Inflammatory macrophage (primary cell): ENCODE data around the gene PRDX1.
"Not testable (repeated sequence)": the region's sequence is repeated elsewhere in the genome, so short reads cannot be mapped to it uniquely, and the experiment has no call there.

Source experiments
- DNase-seq, 2 donors: peaks; one replicate each; pipeline ENCODE4 v3.0.0-alpha.2; 2020 to 2022

Gene PRDX1

DNA sequence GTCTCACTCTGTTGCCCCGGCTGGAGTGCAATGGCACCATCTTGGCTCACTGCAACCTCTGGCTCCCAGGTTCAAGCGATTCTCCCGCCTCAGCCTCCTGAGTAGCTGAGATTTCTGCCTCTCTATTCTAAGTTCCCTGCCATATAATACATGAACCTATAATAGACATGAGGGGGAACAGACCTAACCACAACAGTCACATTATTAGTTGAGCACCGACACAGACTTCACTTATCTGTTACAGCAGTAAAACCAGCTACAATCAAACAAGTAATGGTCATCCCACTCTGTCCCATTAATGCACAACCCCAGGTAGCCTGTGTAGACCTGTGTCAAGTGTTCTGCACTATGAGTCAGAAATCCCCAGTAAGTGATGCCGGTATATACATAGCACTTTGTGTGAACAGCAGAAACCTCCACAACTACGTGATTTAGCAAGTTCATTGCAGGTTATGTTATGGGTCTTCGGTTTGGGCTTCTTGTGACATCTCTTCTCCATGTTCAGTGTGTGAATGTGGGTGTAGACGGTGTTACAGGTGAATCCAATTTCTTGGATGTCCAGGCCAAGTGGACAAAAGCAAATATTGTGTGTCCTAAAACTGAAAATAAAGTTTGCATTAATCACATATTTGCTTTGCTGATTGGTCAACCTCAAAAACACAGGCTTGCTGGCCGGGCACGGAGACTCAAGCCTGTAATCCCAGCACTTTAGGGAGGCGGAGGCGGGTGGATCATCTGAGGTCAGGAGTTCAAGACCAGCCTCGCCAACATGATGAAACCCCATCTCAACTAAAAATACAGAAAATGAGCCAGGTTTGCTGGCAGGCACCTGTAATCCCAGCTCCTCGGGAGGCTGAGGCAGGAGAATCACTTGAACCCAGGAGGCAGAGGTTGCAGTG, 18.0 kb downstream of the PRDX1 start:
- no peak for DNase-seq

DNA sequence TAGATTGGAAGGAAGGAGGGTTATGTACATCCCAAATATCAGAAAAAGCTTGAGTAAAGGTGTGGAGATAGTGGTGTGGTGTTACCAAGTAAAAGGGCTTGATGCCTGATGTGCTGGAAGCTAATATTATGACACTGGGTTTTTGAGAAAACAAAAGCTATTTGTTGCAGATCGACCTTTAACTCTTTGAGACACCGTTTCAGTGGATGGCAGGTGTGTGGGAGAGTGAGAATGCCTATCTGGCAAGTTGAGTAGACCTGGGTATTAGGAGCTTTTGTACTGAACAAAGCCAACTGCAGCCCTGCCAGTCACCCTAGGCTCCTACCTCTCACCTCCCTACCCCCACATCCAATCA, 20.2 kb downstream of the PRDX1 start:
- DNase-seq: no peak

DNA sequence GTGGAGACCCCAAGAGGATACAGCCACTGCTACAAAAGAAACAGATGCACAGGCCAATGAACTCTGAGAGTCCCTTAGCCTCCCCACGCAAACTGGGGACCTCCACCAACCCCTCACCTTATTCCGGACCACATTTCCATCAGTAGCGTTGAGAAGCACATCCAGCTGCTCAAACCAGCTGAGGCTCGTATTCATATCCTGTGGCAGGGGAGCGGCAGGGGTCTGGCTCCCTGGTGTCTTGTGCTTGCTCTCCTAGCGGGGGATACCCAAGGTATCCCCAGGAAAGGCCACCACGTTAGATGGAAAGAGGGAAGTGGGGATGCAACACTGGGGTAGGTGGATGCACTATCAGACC, 22.3 kb downstream of the PRDX1 start:
- no peak for DNase-seq

DNA sequence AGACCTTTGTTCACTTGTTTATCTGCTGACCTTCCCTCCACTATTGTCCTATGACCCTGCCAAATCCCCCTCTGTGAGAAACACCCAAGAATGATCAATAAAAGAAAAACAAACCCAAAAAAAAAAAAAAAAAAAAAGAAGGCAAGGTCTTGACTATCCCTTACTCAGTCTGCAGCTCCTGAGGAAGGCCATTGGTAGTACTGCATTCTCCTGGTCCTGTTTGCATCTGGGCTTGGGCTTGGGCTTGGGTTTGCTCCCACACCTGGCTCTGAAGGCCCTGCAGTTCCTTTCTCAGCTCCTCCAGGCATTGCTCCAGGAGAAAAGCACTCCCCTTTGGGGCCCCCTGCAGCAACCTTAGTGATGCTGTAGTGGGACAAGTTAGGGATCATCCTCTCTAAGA, 23.4 kb downstream of the PRDX1 start:
- no peak for DNase-seq

DNA sequence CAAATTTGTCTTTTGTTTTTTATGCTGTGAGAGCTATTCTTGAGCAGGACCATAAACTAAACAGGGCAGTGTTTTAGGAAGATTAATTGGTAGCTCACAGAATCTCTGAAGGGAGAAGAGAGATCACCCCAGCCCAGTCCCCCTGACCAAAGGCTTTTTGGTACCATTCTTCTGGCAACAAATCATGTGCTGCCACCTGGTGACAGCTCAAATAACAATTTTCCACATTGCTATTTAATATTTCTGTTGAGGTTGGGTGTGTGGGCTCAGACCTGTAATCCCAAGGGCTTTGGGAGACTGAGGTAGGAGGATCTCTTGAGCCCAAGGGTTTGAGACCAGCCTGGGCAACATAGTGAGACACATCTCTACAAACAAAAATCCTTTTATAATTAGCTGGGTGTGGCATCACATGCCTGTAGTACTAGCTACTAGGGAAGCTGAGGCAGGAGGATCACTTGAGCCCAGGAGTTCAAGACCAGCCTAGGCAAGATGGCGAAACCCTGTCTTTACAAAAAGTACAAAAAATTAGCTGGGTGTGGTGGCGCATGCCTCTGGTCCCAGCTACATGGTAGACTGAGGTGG, 28.5 kb downstream of the PRDX1 start:
- peak; percentile 63 to 73 for DNase-seq

DNA sequence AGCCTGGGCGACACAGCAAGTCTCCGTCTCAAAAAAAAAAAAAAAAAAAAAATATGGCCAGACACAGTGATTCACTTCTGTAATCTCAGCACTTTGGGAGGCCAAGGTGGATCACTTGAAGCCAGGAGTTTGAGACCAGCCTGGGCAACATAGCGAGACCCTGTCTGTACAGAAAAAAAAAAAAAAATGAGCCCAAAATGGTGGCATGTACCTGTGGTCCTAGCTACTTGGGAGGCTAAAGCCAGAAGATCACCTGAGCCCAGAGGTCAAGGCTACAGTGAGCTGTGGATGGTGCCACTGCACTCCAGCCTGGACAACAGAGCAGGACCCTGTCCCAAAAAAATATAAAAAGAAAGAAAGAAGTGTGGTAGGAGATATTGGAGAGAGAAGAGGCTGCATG, 29.0 kb downstream of the PRDX1 start:
- no peak for DNase-seq

DNA sequence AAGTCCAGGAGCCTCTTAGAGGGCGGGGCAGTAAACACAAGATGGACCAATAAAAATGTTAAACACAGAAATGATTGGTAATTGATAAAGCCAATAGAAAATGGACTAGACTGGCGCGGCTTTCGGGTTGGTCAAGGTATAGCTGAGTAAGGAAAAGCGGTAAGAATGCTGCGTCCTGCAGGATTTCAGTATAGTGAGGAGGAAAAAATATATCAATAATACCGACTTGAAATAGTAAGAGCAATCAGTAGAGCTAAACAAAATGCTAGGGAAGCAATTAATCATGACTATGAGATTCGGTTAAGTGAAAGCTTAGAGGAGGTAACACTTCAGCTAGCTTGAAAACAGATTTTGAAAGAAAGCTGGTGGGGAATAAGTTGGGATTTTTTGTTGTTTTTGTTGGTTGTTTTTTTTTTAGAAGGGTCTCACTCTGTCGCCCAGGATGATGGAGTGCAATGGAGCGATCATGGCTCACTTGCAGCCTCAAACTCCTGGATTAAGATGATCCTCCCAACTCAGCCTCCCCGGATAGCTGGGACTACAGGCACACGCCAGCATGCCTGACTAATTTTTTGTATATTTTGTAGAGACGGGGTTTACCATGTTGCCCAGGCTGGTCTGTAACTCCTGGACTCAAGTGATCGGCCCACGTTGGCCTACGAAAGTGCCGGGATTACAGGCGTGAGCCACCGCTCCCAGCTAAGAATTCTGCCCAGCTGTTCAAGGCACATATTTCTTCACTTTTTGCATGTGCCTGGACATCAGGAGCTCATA, 30.0 kb downstream of the PRDX1 start:
- DNase-seq: no peak

DNA sequence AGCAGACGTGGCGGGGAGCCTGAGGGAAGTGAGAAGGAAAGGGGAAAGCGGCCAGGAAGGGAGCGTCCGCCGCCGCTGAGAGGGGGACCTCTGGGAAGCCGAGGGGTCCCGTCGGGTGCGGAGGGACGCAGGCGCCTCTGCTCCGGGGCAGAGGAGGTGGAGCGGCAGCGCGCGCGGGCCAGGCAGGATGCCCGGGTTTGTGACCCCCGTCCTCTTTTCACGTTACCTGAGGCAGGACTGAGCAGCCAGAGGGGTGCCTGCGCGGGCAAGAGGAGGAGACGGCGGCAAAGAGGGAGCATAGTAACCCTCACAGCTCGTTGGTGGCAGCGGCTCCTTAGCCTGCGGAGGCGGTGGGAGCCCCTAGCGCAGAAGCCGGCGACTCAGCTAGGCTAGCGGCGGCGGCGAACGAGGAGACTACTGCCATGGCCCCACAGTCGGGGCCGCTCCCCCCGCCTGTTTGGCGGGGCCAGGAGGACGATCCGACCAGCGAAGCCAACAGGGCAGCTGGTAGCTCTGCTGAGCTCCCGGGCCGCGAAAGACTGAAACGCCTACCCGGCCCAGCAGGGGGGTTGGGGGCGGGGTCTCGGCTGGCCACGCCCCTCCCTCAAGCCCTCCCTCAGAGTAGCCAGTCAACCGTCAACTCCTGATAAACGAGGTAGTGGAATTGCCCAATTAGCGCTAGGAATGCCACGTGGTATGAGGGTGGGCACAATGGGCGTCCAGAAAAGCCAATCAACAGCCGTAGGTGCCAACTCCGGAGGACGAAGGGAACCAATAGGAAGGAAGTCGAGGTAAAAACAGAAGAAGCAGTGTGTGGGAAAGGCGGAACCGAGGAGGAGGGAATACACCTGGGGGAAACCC, 30.8 kb downstream of the PRDX1 start, which contains the start of gene TESK2:
TSS of gene TESK2 (minus strand) at position 538 of the 861 bp plus-strand sequence. CDS start 33,378 bp downstream, outside the sequence.
- peak; percentile 98 to 99 for DNase-seq

DNA sequence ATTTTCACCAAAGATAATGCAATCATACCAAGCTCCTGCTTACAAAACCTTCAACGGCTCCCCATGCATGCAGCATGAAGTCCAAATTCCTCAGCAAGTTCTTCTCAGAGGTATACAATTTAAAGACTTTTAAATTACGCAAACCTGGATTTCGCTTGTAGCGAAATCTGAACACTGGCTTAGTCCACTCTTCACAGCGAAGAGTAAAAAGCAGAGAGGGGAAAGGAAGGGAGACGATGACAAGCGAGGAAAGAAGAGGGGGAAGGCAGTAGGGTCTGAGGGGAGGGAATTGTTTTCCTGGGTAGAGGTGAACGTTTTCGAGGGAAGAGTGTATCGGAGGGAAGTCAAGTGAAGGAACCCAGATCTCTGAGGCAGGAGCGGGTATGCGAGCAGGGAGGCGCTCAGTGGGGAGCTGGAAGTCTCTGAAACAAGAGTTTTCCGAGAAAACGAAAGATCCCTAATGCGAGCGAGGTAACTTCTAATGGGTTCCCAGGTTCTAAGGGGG, 31.5 kb downstream of the PRDX1 start:
- DNase-seq: peak; percentile 14 to 17

DNA sequence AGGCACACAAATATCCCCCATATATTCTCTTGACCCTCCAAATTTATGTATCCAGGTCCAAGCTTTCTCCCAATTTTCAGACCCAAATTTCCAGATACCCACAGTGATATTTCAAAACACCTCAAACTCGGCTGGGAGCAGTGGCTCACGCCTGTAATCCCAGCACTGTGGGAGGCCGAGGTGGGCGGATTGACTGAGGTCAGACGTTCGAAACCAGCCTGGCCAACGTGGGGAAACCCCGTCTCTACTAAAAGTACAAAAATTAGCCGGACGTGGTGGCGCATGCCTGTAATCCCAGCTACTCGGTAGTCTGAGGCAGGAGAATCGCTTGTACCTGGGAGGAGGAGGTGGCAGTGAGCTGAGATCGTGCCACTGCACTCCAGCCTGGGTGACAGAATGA, 32.3 kb downstream of the PRDX1 start:
- peak in 1 of 2 donors; percentile 50 for DNase-seq

DNA sequence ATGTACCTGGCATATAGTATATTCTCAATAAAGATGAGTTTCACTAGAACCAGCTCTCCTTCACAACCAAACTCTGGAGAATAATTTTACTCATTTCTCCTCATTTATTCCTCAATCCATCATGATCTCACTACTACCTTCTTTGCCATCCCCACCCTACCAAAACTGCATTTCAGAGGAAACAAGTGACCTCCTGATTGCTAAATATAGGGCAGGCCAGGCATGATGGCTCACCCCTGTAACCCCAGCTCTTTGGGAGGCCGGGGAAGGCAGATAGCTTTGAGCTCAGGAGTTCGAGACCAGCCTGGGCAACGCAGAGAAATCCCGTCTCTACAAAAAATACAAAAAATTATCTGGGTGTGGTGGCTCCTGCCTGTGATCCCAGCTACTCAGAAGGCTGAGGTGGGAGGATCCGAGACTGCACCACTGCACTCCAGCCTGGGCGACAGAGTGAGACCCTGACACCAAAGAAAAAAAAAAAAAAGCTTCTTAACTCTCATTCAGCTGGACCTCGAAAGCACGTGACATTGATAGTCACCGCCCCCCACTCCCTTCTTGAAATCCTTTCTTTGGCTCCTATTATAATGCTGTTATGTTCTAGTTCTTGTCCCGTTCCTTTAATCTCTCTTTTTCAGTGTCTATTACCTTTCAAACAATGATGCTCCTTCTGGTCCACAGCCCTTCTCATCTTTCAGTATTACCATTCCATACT, 32.9 kb downstream of the PRDX1 start:
- DNase-seq: peak in 1 of 2 donors; percentile 32

DNA sequence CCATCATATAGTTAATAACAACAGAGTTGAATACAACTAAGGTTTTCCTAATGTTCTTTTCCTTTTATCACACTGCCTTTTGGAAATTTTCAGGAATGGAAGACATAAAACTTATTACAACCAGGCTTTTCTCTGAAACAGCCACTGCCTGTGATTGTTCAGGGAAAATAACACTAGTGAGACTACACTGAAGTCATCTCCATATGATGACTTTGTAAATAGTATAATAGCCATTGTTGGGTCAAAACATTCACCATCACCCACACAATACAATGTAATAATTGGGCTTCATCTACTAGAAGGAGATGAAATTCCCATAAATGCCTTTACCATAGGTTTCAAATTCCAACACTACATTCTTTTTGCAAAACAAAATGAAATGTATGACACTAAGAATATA, 35.7 kb downstream of the PRDX1 start:
- no peak for DNase-seq

DNA sequence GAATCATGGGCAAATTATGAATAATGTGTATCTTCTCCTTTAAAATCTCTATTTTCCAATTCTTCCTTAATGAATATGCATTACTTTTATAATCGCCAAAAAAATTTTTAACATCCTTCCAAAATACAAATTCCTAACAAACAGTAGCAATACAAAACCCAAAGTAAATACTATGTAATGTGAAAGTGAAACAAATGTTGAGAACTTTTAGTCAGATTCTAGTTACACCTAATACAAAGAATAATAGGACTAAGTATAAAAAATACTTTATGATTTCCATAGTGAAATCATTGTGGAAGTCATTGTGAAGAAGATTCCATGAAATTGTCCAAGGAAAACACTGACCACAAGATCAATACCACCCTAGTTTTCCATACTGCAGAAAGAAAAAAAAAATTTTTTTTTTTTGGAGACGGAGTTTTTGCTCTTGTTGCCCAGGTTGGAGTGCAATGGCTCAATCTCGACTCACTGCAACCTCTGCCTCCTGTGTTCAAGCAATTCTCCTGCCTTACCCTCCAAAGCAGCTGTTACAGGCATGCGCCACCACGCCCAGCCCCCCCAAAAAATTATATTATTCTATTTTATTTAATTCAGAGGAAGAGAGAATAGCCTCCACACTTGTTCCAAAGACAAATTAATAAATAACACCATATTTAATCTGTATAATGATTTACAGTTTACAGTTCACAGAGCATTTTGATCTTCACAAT, 42.5 kb downstream of the PRDX1 start:
- no peak for DNase-seq

DNA sequence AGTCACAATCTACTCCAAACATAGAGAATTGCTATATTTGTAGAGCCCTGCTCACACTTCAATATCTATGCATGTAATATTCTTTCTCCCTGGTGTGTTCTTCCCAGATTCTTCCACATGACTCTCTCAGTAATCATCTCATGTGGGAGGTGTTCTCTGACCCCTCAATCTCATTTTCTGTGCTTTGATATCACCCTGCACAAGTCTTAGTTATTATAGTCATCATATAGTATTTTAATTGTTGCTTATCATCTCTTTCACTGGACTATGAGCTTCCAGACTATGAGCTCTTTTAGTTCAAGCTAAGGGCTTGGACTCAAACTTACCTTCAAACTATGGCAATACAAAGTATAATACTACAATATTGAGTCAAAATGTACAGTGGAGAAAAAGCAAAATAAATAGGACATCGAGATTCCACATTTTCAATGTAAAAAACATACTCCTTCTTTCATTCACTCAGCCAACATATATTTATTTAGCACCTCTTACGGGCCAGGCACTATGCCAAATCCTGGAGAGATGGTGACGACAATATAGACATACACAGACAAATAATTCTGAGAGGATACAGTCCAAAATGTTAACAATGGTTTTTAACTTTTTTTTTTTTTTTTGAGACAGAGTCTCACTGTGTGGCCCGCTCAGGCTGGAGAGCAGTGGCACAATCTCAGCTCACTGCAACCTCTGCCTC, 43.4 kb downstream of the PRDX1 start:
- no peak for DNase-seq

DNA sequence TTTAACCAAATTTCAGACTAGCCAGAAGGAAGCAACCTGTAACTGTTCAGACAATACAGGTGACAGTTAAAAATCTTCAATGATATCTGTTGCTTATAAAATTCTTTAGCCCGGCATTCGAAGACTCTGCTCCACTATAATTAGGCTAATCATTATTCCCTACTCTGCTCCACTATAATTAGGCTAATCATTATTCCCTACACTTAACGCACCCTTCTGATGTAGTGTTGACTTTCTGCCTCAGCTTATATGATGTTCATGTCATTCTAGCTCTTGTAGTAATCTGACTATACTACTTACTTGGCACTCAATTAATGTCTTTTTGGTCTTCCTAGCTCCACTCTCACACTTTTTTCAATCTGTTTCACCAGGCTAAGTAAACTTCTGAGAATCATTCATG, 44.0 kb downstream of the PRDX1 start:
- DNase-seq: no peak

DNA sequence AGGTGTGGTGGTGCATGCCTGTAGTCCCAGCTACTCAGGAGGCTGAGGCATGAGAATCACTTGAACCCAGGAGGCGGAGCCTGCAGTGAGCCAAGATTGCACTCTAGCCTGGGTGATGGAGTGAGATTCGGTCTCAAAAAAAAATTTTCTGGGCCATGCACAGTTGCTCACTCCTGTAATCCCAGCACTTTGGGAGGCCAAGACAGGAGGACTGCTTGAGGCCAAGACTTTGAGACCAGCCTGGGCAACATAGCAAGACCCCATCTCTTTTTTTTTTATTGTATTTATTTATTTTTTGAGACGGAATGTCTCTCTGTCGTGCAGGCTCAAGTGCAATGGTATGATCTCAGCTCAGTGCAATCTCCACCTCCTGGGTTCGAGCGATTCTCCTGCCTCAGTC, 47.5 kb downstream of the PRDX1 start:
- DNase-seq: not testable (repeated sequence)

DNA sequence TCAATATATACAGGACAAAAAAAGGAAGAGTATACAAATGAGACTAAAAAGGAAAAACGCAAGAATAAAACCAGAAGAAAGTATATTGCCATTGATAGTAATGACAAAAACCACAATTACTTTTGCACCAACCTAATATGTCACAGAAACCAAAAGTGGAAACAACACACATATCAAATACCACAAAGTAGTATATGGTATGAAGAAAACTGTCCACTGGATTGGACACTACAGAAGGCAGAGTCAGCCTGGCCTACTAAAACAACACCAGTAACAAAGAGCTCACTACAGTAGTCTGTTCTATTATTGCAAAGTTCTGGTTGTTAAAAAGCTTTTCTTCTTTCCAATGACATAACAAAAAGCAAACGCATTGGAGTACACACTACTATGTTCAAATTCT, 48.4 kb downstream of the PRDX1 start:
- DNase-seq: no peak

DNA sequence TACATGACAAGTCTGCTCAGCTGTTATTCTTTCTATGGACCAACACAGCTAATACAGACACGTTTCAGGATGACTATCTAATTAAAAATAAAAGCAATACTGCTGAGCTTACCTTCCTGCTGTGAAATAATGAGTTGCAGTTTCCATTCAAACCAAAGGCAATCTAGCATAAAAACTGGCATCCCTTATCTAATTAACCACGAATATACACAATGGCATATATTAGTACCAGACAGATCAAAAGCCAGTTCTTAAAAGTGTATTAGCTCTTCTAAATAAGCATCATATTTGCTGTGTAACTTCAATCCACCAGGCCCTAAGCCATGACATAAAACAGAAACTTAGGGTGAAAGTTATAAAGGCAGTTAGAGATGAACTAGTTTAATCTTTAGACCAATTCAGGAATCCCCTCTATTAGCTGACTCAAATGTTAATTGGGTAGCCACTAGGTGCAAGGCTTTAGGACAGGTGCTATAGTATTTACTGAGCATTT, 51.3 kb downstream of the PRDX1 start:
- no peak for DNase-seq

DNA sequence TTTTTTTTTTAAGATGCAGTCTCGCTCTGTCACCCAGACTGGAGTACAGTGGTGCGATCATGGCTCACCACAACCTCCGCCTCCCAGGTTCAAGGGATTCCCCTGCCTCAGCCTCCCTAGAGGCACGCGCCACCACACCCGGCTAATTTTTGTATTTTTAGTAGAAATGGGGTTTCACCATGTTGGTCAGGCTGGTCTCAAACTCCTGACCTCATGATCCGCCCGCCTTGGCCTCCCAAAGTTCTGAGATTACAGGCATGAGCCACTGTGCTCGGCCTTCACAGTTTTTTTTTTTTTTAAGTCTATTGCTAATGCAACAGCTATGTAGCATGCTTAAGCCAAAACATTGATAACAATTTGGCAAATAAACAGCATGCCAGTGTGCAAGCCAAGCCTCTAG, 54.3 kb downstream of the PRDX1 start:
- DNase-seq: not testable (repeated sequence)

DNA sequence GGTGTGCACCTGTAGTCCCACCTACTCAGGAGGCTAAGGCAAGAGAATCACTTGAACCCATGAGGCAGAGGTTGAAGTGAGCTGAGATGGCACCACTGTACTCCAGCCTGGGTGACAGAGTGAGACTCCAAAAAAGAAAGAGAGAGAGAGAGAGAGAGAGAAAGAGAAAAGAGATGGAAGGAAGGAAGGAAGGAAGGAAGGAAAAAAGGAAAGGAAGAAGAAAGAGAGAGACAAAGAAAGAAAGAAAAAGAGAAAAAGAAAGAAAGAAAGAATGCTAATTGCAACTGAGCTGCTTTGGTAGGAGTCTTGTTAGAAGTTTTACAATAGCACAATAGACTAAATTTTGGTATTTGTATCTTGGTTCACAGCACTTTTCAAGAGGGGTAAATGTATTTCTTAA, 56.4 kb downstream of the PRDX1 start:
- no peak for DNase-seq
